ENCODE measurements around the gene DAB2IP.

The DAB2IP gene

GRCh38 chr9:121700165-121700831, 48.9 kb downstream of the DAB2IP start:
- peak overlapping the region; percentile 67 for H3K4me3 ChIP-seq (ENCODE audit: insufficient read depth, low read depth, low read length)
- no peak overlapping the region for H3K27ac ChIP-seq (ENCODE audit: insufficient read depth, low read depth, low read length, poor library complexity, severe bottlenecking)
- peaks cover 12% of the 10 kb centered on the region for H3K27me3 ChIP-seq (ENCODE audit: control insufficient read depth, insufficient read depth, low read length, poor library complexity, severe bottlenecking)
- peaks cover 16% of the 10 kb centered on the region for H3K4me1 ChIP-seq (ENCODE audit: control insufficient read depth, insufficient read depth, low read length)
- no peaks in the 10 kb centered on the region for H3K9me3 ChIP-seq (ENCODE audit: control insufficient read depth, low read length)
- H3K36me3 ChIP-seq (ENCODE audit: control insufficient read depth, insufficient read depth, low read length) = no peaks in the 10 kb centered on the region
- 63 to 64% methylated on average over 21 of the region's 21 CpGs for WGBS, 2 experiments

GRCh38 chr9:121700832-121701419, 49.5 kb downstream of the DAB2IP start:
- Histone ChIP-seq H3K27ac (ENCODE audit: insufficient read depth, low read depth, low read length, poor library complexity, severe bottlenecking) (no peak overlapping the region), H3K4me3 (ENCODE audit: insufficient read depth, low read depth, low read length) (no peak overlapping the region), H3K27me3 (ENCODE audit: control insufficient read depth, insufficient read depth, low read length, poor library complexity, severe bottlenecking) (peaks cover 12% of the 10 kb centered on the region), H3K36me3 (ENCODE audit: control insufficient read depth, insufficient read depth, low read length) (no peaks in the 10 kb centered on the region), H3K9me3 (ENCODE audit: control insufficient read depth, low read length) (no peaks in the 10 kb centered on the region), H3K4me1 (ENCODE audit: control insufficient read depth, insufficient read depth, low read length) (peaks cover 16% of the 10 kb centered on the region)
- WGBS, 2 experiments = 92% methylated on average over 26 of the region's 26 CpGs

DNA sequence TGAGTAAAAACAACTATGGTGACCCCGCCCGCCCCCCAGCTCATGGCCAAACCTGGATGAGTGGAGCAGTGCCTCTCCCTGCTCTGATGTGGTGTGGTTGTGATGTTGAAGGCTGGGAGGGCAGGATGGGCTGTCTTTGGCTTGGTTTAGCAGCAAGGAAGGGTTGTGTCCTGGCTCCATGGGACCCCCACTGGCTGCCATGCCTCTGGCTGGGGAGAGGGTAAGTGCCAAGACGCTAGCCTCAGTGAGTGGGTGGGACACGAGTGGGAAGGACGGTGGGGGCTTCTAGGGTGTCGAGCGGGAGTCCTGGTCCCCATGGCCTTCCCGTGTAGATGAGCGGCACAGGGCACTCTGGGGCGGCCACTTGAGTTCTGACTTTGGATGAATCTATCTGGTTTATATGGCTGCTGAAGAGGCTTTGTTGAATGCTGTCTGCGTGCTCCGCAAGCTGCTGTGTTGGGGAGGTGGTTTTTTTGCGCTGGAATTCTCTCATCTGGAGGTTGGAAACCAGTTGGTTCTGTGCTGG, 50.4 kb downstream of the DAB2IP start:
- Histone ChIP-seq H3K36me3 (ENCODE audit: control insufficient read depth, insufficient read depth, low read length) (no peaks in the 10 kb centered on the region), H3K4me3 (ENCODE audit: insufficient read depth, low read depth, low read length) (no peak overlapping the region)
- 95% methylated on average over 13 of the region's 13 CpGs for whole genome bisulfite sequencing, 2 experiments

GRCh38 chr9:121703014-121703734, 51.7 kb downstream of the DAB2IP start:
- Histone ChIP-seq H3K9me3 (ENCODE audit: control insufficient read depth, low read length) (no peaks in the 10 kb centered on the region), H3K4me1 (ENCODE audit: control insufficient read depth, insufficient read depth, low read length) (peaks cover 19% of the 10 kb centered on the region), H3K27ac (ENCODE audit: insufficient read depth, low read depth, low read length, poor library complexity, severe bottlenecking) (no peak overlapping the region), H3K4me3 (ENCODE audit: insufficient read depth, low read depth, low read length) (no peak overlapping the region), H3K27me3 (ENCODE audit: control insufficient read depth, insufficient read depth, low read length, poor library complexity, severe bottlenecking) (peaks cover 5% of the 10 kb centered on the region), H3K36me3 (ENCODE audit: control insufficient read depth, insufficient read depth, low read length) (no peaks in the 10 kb centered on the region)
- 94 to 95% methylated on average over 3 of the region's 3 CpGs for WGBS, 2 experiments

More for the DNA sequence above, 50.4 kb downstream of the DAB2IP start:
- H3K27ac ChIP-seq (ENCODE audit: insufficient read depth, low read depth, low read length, poor library complexity, severe bottlenecking) = no peak overlapping the region
- H3K9me3 ChIP-seq (ENCODE audit: control insufficient read depth, low read length) = no peaks in the 10 kb centered on the region
- H3K27me3 ChIP-seq (ENCODE audit: control insufficient read depth, insufficient read depth, low read length, poor library complexity, severe bottlenecking) = peaks cover 12% of the 10 kb centered on the region
- H3K4me1 ChIP-seq (ENCODE audit: control insufficient read depth, insufficient read depth, low read length) = peaks cover 21% of the 10 kb centered on the region

- H3K36me3 ChIP-seq (ENCODE audit: control insufficient read depth, insufficient read depth, low read length) = no peaks in the 10 kb centered on the region
- H3K27ac ChIP-seq (ENCODE audit: insufficient read depth, low read depth, low read length, poor library complexity, severe bottlenecking) = no peak overlapping the region
- H3K9me3 ChIP-seq (ENCODE audit: control insufficient read depth, low read length) = no peaks in the 10 kb centered on the region
- no peak overlapping the region for H3K4me3 ChIP-seq (ENCODE audit: insufficient read depth, low read depth, low read length)
- 88 to 95% methylated on average over 3 of the region's 3 CpGs for WGBS, 2 experiments
- peaks cover 25% of the 10 kb centered on the region for H3K4me1 ChIP-seq (ENCODE audit: control insufficient read depth, insufficient read depth, low read length)
- no peaks in the 10 kb centered on the region for H3K27me3 ChIP-seq (ENCODE audit: control insufficient read depth, insufficient read depth, low read length, poor library complexity, severe bottlenecking)
These were observed 52.8 kb downstream of the DAB2IP start for GRCh38 chr9:121704281-121704680.

- WGBS, 2 experiments = 72 to 75% methylated on average over 7 to 8 of the region's 8 CpGs
- H3K4me1 ChIP-seq (ENCODE audit: control insufficient read depth, insufficient read depth, low read length) = peaks cover 15% of the 10 kb centered on the region
- H3K27ac ChIP-seq (ENCODE audit: insufficient read depth, low read depth, low read length, poor library complexity, severe bottlenecking) = no peak overlapping the region
- H3K36me3 ChIP-seq (ENCODE audit: control insufficient read depth, insufficient read depth, low read length) = peaks cover 2% of the 10 kb centered on the region
- no peaks in the 10 kb centered on the region for H3K9me3 ChIP-seq (ENCODE audit: control insufficient read depth, low read length)
- H3K27me3 ChIP-seq (ENCODE audit: control insufficient read depth, insufficient read depth, low read length, poor library complexity, severe bottlenecking) = no peaks in the 10 kb centered on the region
- no peak overlapping the region for H3K4me3 ChIP-seq (ENCODE audit: insufficient read depth, low read depth, low read length)
These were observed 54.8 kb downstream of the DAB2IP start for GRCh38 chr9:121706149-121706750.

DNA sequence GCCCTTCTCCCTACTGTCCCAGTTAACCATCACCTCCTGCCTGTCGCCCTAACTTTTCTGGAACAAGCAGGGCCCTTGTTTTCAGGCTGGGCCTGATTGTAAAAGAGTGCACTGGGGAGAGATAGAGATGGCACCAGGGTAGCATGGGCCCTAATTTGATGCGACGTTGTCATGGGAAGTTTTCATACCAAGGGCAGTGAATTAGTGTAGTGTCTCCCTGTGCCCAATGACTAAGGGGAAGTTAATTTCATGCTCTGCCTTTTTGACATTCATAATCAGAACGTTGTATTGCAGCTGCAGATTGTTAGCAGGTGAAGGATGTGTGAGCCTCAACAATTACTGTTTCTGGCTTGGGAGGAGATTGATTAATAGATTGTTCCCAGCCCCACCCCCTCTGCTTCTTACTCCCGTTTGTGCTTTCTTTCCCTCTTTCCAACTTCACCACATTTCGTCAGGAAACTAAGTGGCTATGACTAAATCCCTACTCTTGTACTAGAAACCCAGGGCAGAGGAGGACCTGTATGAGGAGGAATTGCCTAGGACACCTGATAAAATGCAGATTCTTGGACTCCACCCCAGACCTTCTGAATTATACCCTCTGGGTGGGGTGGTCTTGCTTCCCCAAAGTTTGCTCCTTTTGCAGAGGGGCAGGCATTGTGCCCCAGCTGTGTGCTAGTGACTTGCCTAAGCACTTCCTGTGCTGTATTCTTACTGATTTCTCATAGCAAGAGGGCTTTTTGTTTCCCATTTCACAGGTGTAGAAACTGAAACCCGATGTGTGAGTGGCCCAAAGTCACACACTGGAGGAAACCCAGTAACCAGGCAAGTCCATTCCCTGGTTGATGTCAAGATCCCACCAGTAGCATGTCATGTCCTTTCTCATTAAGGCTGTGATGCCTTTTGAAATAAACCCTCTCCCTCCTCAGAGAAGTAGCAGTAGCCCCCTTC, 56.3 kb downstream of the DAB2IP start:
- Histone ChIP-seq H3K36me3 (ENCODE audit: control insufficient read depth, insufficient read depth, low read length) (peaks cover 2% of the 10 kb centered on the region), H3K27me3 (ENCODE audit: control insufficient read depth, insufficient read depth, low read length, poor library complexity, severe bottlenecking) (no peaks in the 10 kb centered on the region), H3K9me3 (ENCODE audit: control insufficient read depth, low read length) (no peaks in the 10 kb centered on the region), H3K4me3 (ENCODE audit: insufficient read depth, low read depth, low read length) (no peak overlapping the region), H3K27ac (ENCODE audit: insufficient read depth, low read depth, low read length, poor library complexity, severe bottlenecking) (no peak overlapping the region), H3K4me1 (ENCODE audit: control insufficient read depth, insufficient read depth, low read length) (peaks cover 15% of the 10 kb centered on the region)
- 85 to 92% methylated on average over 7 of the region's 7 CpGs for WGBS, 2 experiments

DNA sequence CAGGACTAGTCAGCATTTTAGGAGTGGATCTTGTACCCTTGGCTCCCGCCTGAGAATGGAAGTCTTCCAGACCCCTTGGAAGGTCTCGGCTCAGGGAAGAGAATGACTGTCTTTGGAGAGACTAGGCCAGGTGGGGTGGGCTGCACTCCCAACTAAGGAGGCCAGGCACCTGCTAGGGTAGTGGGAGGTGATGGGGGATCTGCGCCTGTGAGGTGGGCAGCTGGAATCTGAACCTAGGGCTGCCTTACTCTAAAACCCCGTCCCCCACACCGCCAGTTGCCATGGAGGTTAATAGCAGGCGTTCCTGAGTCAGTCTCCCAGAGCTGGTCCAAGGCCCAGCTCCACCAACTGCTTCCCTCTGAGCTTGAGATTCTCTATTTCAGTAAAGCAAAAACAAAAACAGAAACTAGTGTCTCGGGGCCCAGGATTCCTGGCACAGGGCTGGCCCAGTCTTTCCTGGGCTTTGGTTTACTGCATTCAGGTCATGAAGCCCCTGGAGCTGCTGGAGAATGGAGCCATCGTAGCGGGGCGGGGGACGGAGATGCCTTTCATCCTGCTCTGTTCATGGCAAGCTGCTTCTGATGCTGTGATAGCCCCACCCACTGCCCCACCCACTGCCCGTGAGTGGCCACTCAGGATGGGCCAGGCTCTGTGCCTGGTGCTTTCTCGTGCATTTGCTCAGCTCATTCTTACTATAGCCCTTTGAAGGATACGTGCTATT, 57.5 kb downstream of the DAB2IP start:
- H3K27me3 ChIP-seq (ENCODE audit: control insufficient read depth, insufficient read depth, low read length, poor library complexity, severe bottlenecking) = no peaks in the 10 kb centered on the region
- no peak overlapping the region for H3K4me3 ChIP-seq (ENCODE audit: insufficient read depth, low read depth, low read length)
- no peaks in the 10 kb centered on the region for H3K9me3 ChIP-seq (ENCODE audit: control insufficient read depth, low read length)
- WGBS, 2 experiments = 84 to 85% methylated on average over 14 of the region's 14 CpGs
- H3K4me1 ChIP-seq (ENCODE audit: control insufficient read depth, insufficient read depth, low read length) = peaks cover 15% of the 10 kb centered on the region
- H3K36me3 ChIP-seq (ENCODE audit: control insufficient read depth, insufficient read depth, low read length) = peaks cover 2% of the 10 kb centered on the region
- no peak overlapping the region for H3K27ac ChIP-seq (ENCODE audit: insufficient read depth, low read depth, low read length, poor library complexity, severe bottlenecking)

- no peak overlapping the region for H3K27ac ChIP-seq (ENCODE audit: insufficient read depth, low read depth, low read length, poor library complexity, severe bottlenecking)
- no peak overlapping the region for H3K4me3 ChIP-seq (ENCODE audit: insufficient read depth, low read depth, low read length)
- peaks cover 15% of the 10 kb centered on the region for H3K4me1 ChIP-seq (ENCODE audit: control insufficient read depth, insufficient read depth, low read length)
- no peaks in the 10 kb centered on the region for H3K9me3 ChIP-seq (ENCODE audit: control insufficient read depth, low read length)
- 94 to 98% methylated on average over 4 of the region's 4 CpGs for WGBS, 2 experiments
- H3K27me3 ChIP-seq (ENCODE audit: control insufficient read depth, insufficient read depth, low read length, poor library complexity, severe bottlenecking) = no peaks in the 10 kb centered on the region
- H3K36me3 ChIP-seq (ENCODE audit: control insufficient read depth, insufficient read depth, low read length) = peaks cover 2% of the 10 kb centered on the region
These were observed 58.4 kb downstream of the DAB2IP start for GRCh38 chr9:121709798-121710197.

Data from ectodermal cell (in vitro differentiated cells).